WERI-Rb-1 (cell line): ENCODE results near the gene GPS1.

ENCODE experiments used
- DNase-seq: peaks from one replicate; pipeline ENCODE4 v3.0.0-alpha.2; 2020
- H3K27ac ChIP-seq: fragments of 250-450 bp; sonication (Bioruptor Pico); 2 replicates; pipeline ENCODE4 v1.5.1; 2020; ENCODE audit warnings: mild to moderate bottlenecking, moderate library complexity
- H3K27me3 ChIP-seq: fragments of 250-450 bp; sonication (Bioruptor Pico); 2 replicates; pipeline ENCODE4 v1.5.1; 2021; ENCODE audit warnings: mild to moderate bottlenecking, low read depth, moderate library complexity; ENCODE audit not compliant: insufficient read depth, severe bottlenecking
- H3K36me3 ChIP-seq: fragments of 250-450 bp; sonication (Bioruptor Pico); 2 replicates; pipeline ENCODE4 v1.5.1; 2020; ENCODE audit warnings: mild to moderate bottlenecking, moderate library complexity
- H3K4me3 ChIP-seq: 2 replicates; pipeline ENCODE4 v1.5.1; 2011; ENCODE audit warnings: low read depth, mild to moderate bottlenecking, control low read depth, low read length
- H3K9me3 ChIP-seq: fragments of 250-450 bp; sonication (Bioruptor Pico); 2 replicates; pipeline ENCODE4 v1.5.1; 2021; ENCODE audit warnings: mild to moderate bottlenecking, moderate library complexity; ENCODE audit not compliant: severe bottlenecking
- TF ChIP-seq, protein P1 (sequence below): IDR thresholded peaks from 2 replicates; pipeline ENCODE4 v1.5.1; 2011; ENCODE audit warnings: low read depth, mild to moderate bottlenecking, control low read depth, inconsistent platforms, low read length

GPS1 gene

DNA sequence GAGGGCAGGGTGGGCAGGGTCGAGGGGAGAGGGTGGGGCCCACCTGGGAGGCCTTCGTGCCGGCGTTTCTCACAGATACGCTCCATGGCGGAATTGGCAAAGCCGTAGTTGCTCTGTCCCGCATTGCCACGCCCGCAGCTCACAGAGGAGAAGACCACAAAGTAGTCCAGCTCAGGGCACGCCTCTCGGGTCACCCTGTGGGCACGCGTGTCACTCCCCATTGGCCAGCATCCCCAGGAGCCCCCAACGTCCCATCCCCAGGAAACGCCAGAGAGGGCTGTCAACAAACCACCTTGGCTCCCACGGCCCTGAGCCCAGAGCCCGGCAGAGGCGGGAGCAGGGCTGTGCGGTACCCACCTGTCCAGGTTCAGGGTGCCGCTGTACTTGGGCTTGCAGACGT lies 30.3 kb downstream of the GPS1 start:
- TF ChIP-seq, protein P1, sequence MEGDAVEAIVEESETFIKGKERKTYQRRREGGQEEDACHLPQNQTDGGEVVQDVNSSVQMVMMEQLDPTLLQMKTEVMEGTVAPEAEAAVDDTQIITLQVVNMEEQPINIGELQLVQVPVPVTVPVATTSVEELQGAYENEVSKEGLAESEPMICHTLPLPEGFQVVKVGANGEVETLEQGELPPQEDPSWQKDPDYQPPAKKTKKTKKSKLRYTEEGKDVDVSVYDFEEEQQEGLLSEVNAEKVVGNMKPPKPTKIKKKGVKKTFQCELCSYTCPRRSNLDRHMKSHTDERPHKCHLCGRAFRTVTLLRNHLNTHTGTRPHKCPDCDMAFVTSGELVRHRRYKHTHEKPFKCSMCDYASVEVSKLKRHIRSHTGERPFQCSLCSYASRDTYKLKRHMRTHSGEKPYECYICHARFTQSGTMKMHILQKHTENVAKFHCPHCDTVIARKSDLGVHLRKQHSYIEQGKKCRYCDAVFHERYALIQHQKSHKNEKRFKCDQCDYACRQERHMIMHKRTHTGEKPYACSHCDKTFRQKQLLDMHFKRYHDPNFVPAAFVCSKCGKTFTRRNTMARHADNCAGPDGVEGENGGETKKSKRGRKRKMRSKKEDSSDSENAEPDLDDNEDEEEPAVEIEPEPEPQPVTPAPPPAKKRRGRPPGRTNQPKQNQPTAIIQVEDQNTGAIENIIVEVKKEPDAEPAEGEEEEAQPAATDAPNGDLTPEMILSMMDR = no peak
- peaks cover 92% of the 10 kb centered on the region for H3K36me3 ChIP-seq

DNA sequence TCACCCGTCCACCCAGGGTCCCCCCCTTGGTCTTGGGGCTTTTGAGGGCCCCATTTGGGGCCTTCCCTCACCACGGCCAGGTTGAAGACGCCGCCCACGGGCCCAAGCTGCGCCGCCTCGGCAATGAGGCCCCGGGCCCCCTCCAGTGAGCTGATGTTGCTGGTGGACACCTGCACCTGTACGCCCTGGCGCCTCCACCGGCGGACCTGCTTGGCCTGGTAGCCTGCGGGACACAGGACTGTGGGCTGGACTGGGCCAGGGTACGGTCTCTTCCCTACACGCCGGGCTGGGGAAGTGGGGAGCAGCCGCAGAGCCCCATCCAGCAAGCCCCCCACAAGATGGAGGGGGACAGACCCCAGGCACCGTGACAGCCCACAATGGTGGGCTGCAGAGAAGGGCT lies 30.8 kb downstream of the GPS1 start:
- Histone ChIP-seq H3K27ac (no peak overlapping the region), H3K36me3 (peaks cover 95% of the 10 kb centered on the region), H3K9me3 (no peaks in the 10 kb centered on the region), H3K4me3 (no peak overlapping the region), H3K27me3 (no peaks in the 10 kb centered on the region)
- DNase-seq = no peak
- TF ChIP-seq, protein P1 = no peak

More for the DNA sequence above, 30.3 kb downstream of the GPS1 start:
- no peak overlapping the region for H3K27ac ChIP-seq
- no peak for DNase-seq
- H3K9me3 ChIP-seq = no peaks in the 10 kb centered on the region
- no peaks in the 10 kb centered on the region for H3K27me3 ChIP-seq
- H3K4me3 ChIP-seq = no peak overlapping the region

DNA sequence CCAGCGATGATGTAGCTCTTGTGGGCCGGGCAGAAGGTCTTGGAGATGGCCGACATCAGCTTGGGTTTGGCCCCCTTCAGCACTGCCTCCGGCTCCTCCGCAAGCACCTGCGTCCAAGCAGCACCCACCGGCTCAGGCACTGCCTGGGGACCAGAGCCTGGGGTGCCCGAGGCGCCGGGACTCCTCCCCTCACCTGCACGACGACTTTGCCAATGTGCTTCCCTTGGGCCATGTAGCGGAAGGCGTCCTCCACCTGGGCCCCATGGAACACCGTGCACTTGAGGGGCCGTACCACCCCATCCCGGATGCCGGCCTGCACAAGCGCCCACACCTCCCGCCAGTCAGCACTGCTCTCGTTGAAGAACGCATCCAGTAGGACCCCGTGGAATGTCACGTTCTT lies 31.3 kb downstream of the GPS1 start:
- Histone ChIP-seq H3K27ac (no peak overlapping the region), H3K4me3 (no peak overlapping the region), H3K9me3 (no peaks in the 10 kb centered on the region), H3K36me3 (peaks cover 95% of the 10 kb centered on the region), H3K27me3 (no peaks in the 10 kb centered on the region)
- TF ChIP-seq, protein P1 = no peak
- no peak for DNase-seq

GRCh38 chr17:82083533-82084359 lies 32.0 kb downstream of the GPS1 start:
- H3K4me3 ChIP-seq = no peak overlapping the region
- H3K27ac ChIP-seq = no peak overlapping the region; the same call in 1 of the 2 replicates
- peaks cover 95% of the 10 kb centered on the region for H3K36me3 ChIP-seq
- H3K27me3 ChIP-seq = no peaks in the 10 kb centered on the region
- no peak for DNase-seq
- TF ChIP-seq, protein P1 = no peak
- no peaks in the 10 kb centered on the region for H3K9me3 ChIP-seq

GRCh38 chr17:82084373-82085030 lies 32.8 kb downstream of the GPS1 start:
- Histone ChIP-seq H3K9me3 (no peaks in the 10 kb centered on the region), H3K27me3 (no peaks in the 10 kb centered on the region), H3K4me3 (no peak overlapping the region), H3K27ac (no peak overlapping the region; the same call in 1 of the 2 replicates), H3K36me3 (peaks cover 97% of the 10 kb centered on the region)
- DNase-seq = no peak
- TF ChIP-seq, protein P1 = no peak
